Smooth muscle cell (in vitro differentiated cells): Measurements from ENCODE around the gene PEX6. TPM values are rescaled to one million over a fixed set of nuclear protein-coding genes. Genes with fewer than 3 reads are reported as not detected.
A peak's percentile ranks its signal among the peaks of the same experiment; 100 is the strongest.

Experiments
- DNase-seq: peaks from one replicate; lab custom pipeline; 2025; ENCODE audit not compliant: unreplicated experiment; lab: John Stamatoyannopoulos, UW
- H2AFZ ChIP-seq: fragments of 200-600 bp; sonication (generic); 2 replicates; pipeline ENCODE4 v1.6.0; 2016; ENCODE audit warnings: antibody characterized with exemption, low read depth, mild to moderate bottlenecking
- H3F3A ChIP-seq: fragments of 200-600 bp; sonication (generic); 2 replicates; pipeline ENCODE4 v1.6.0; 2017; ENCODE audit warnings: antibody characterized with exemption, low read depth
- H3K27ac ChIP-seq: fragments of 200-600 bp; sonication (generic); 2 replicates; pipeline ENCODE4 v1.5.1; 2016; ENCODE audit warnings: low read depth, mild to moderate bottlenecking
- H3K27me3 ChIP-seq: fragments of 200-600 bp; sonication (generic); 2 replicates; pipeline ENCODE4 v1.6.1; 2016; ENCODE audit warnings: low read depth, mild to moderate bottlenecking
- H3K36me3 ChIP-seq: fragments of 200-600 bp; sonication (generic); 2 replicates; pipeline ENCODE4 v1.5.1; 2016; ENCODE audit warnings: low read depth
- H3K4me1 ChIP-seq: fragments of 200-600 bp; sonication (generic); 2 replicates; pipeline ENCODE4 v1.5.1; 2016; ENCODE audit warnings: low read depth
- H3K4me2 ChIP-seq: fragments of 200-600 bp; sonication (generic); 2 replicates; pipeline ENCODE4 v1.6.0; 2016; ENCODE audit warnings: mild to moderate bottlenecking
- H3K4me3 ChIP-seq: fragments of 200-600 bp; sonication (generic); 2 replicates; pipeline ENCODE4 v1.5.1; 2016; ENCODE audit warnings: mild to moderate bottlenecking
- H3K79me2 ChIP-seq: fragments of 200-600 bp; sonication (generic); 2 replicates; pipeline ENCODE4 v1.6.0; 2016; ENCODE audit warnings: low read depth, mild to moderate bottlenecking
- H3K9ac ChIP-seq: fragments of 200-600 bp; sonication (generic); 2 replicates; pipeline ENCODE4 v1.6.0; 2016; ENCODE audit warnings: low read depth
- H3K9me3 ChIP-seq: fragments of 200-600 bp; sonication (generic); replicated peaks from 2 replicates; pipeline ENCODE4 v1.5.1; 2016; ENCODE audit warnings: low read depth
- H4K20me1 ChIP-seq: fragments of 200-600 bp; sonication (generic); 2 replicates; pipeline ENCODE4 v1.6.0; 2016; ENCODE audit warnings: low read depth
- CTCF ChIP-seq: fragments of 200-600 bp; sonication (generic); IDR thresholded peaks from 2 replicates; pipeline ENCODE4 v1.5.1; 2017; ENCODE audit warnings: borderline replicate concordance, mild to moderate bottlenecking, antibody characterized with exemption; ENCODE audit not compliant: insufficient read depth, poor library complexity, severe bottlenecking
- WGBS: methylation state at CpG from one replicate; pipeline ENCODE4 v1.1.7; 2016; ENCODE audit warnings: low lambda C conversion rate; 5-methylcytosine and 5-hydroxymethylcytosine counted together
- polyA plus RNA-seq: library from polyadenylated mRNA; unstranded; fragments of >200 nt; fragmentation: Nextera tagmentation; extraction: Ambion mirVana; gene quantifications from 2 replicates; pipeline ENCODE4 v1.2.1, GENCODE V29; 2016
- total RNA-seq: library from RNA; depleted of rRNA; stranded (reverse); fragments of >200 nt; gene quantifications from 2 replicates; pipeline ENCODE4 v1.2.3, GENCODE V29; 2014

PEX6 gene
- total and polyA plus RNA-seq, 2 experiments from 2014 or later: 9.7 to 24.6 TPM

GRCh38 chr6:42970871-42971612 lies 7.9 kb downstream of the PEX6 start:
- no peak for TF ChIP-seq CTCF
- Histone ChIP-seq H2AFZ (no peak overlapping the region), H3F3A (peaks cover 8% of the 10 kb centered on the region), H3K4me1 (no peaks in the 10 kb centered on the region), H3K27ac (no peak overlapping the region), H3K9me3 (no peaks in the 10 kb centered on the region), H3K9ac (no peak overlapping the region), H3K4me2 (peak overlapping the region; percentile 7), H3K27me3 (no peaks in the 10 kb centered on the region), H4K20me1 (peaks cover 9% of the 10 kb centered on the region), H3K79me2 (no peaks in the 10 kb centered on the region), H3K36me3 (no peaks in the 10 kb centered on the region), H3K4me3 (no peak overlapping the region)
- 74% methylated on average over 4 of the region's 4 CpGs for WGBS
- DNase-seq: no peak

GRCh38 chr6:42969934-42970333 lies 9.0 kb downstream of the PEX6 start:
- H3K27ac ChIP-seq: no peak overlapping the region
- no peaks in the 10 kb centered on the region for H3K27me3 ChIP-seq
- no peak overlapping the region for H3K4me3 ChIP-seq
- peaks cover 8% of the 10 kb centered on the region for H3F3A ChIP-seq
- H3K36me3 ChIP-seq: no peaks in the 10 kb centered on the region
- no peaks in the 10 kb centered on the region for H3K79me2 ChIP-seq
- no peak overlapping the region for H3K9ac ChIP-seq
- no peak for DNase-seq
- no peak overlapping the region for H2AFZ ChIP-seq
- no peaks in the 10 kb centered on the region for H4K20me1 ChIP-seq
- WGBS: 93% methylated on average over 4 of the region's 4 CpGs
- H3K4me2 ChIP-seq: no peak overlapping the region
- no peaks in the 10 kb centered on the region for H3K4me1 ChIP-seq
- no peaks in the 10 kb centered on the region for H3K9me3 ChIP-seq
- TF ChIP-seq CTCF: no peak

- no peak for DNase-seq
- H3K36me3 ChIP-seq: no peaks in the 10 kb centered on the region
- no peak overlapping the region for H3K4me2 ChIP-seq
- WGBS: 94% methylated on average over 2 of the region's 2 CpGs
- no peak for TF ChIP-seq CTCF
- peaks cover 8% of the 10 kb centered on the region for H3F3A ChIP-seq
- H3K27ac ChIP-seq: no peak overlapping the region
- H3K4me1 ChIP-seq: no peaks in the 10 kb centered on the region
- no peak overlapping the region for H3K9ac ChIP-seq
- H2AFZ ChIP-seq: no peak overlapping the region
- no peaks in the 10 kb centered on the region for H3K27me3 ChIP-seq
- H3K9me3 ChIP-seq: no peaks in the 10 kb centered on the region
- no peaks in the 10 kb centered on the region for H4K20me1 ChIP-seq
- no peak overlapping the region for H3K4me3 ChIP-seq
- no peaks in the 10 kb centered on the region for H3K79me2 ChIP-seq
These were observed 9.6 kb downstream of the PEX6 start for GRCh38 chr6:42969431-42969830.

GRCh38 chr6:42968783-42969182 lies 10.2 kb downstream of the PEX6 start:
- 75% methylated on average over 4 of the region's 4 CpGs for WGBS
- Histone ChIP-seq H3F3A (peaks cover 8% of the 10 kb centered on the region), H3K9ac (no peak overlapping the region), H3K9me3 (no peaks in the 10 kb centered on the region), H3K79me2 (no peaks in the 10 kb centered on the region), H3K4me2 (no peak overlapping the region), H3K4me3 (no peak overlapping the region), H3K27ac (no peak overlapping the region), H4K20me1 (no peaks in the 10 kb centered on the region), H3K36me3 (no peaks in the 10 kb centered on the region), H3K27me3 (no peaks in the 10 kb centered on the region), H2AFZ (no peak overlapping the region), H3K4me1 (no peaks in the 10 kb centered on the region)
- no peak for DNase-seq
- no peak for TF ChIP-seq CTCF
